Neural progenitor cell (in vitro differentiated cells): Measurements from ENCODE around the gene EVC.

Experiments
- CTCF ChIP-seq: fragments of 200-600 bp; sonication (generic); IDR thresholded peaks from 2 replicates; pipeline ENCODE4 v1.5.1; 2017; ENCODE audit warnings: antibody characterized with exemption, mild to moderate bottlenecking
- EZH2 ChIP-seq: fragments of 200-600 bp; sonication (generic); IDR thresholded peaks from 2 replicates; pipeline ENCODE4 v1.6.1; 2017; ENCODE audit warnings: antibody characterized with exemption, mild to moderate bottlenecking, moderate library complexity

- no peak for TF ChIP-seq CTCF
- TF ChIP-seq EZH2: no peak
These were observed 27.4 kb upstream of the EVC start for GRCh38 chr4:5683566-5683965.
